Testis (tissue), 3 donors: Measurements from ENCODE around the gene TGDS. TPM values are rescaled to one million over a fixed set of nuclear protein-coding genes. Genes with fewer than 3 reads are reported as not detected.

Experiments used
- DNase-seq: peaks from one replicate; pipeline ENCODE4 v3.0.0-alpha.2; 2019
- H3K27ac ChIP-seq, 2 donors: fragments of 200-600 bp; sonication (generic); one replicate each; pipeline ENCODE4 v1.5.1; 2019
- H3K27me3 ChIP-seq: fragments of 200-600 bp; sonication (generic); one replicate; pipeline ENCODE4 v1.5.1; 2019
- H3K36me3 ChIP-seq: fragments of 200-600 bp; sonication (generic); one replicate; pipeline ENCODE4 v1.5.1; 2017; ENCODE audit warnings: low read depth; ENCODE audit errors: missing control alignments
- H3K4me1 ChIP-seq: fragments of 200-600 bp; sonication (generic); one replicate; pipeline ENCODE4 v1.5.1; 2019
- H3K4me3 ChIP-seq, 2 donors: fragments of 200-600 bp; sonication (generic); one replicate each; pipeline ENCODE4 v1.5.1; 2017 to 2019
- H3K9me3 ChIP-seq: fragments of 200-600 bp; sonication (generic); one replicate; pipeline ENCODE4 v1.5.1; 2017
- POLR2A ChIP-seq: fragments of 450-650 bp; IDR thresholded peaks from one replicate; pipeline ENCODE4 v1.6.1; 2017; ENCODE audit warnings: antibody characterized with exemption, mild to moderate bottlenecking, moderate library complexity
- WGBS, 2 donors: methylation state at CpG; one replicate each; pipeline ENCODE4 v1.1.5; 2018; 5-methylcytosine and 5-hydroxymethylcytosine counted together
- intact Hi-C: fragments of 100-400 bp; cut with DNase I; formaldehyde crosslinking; loops from one replicate; pipeline ENCODE4 v1.15.1; 2023; ENCODE audit warnings: low total_unique reads
- polyA plus RNA-seq: library from polyadenylated mRNA; stranded (reverse); fragments of 350-450 nt; fragmentation: Illumina TruSeq; extraction: RNeasy Lipid Tissue Mini Kit (QIAGEN cat#74804); gene quantifications from one replicate; pipeline ENCODE4 v1.2.3, GENCODE V29; 2014; ENCODE audit warnings: low read depth, low replicate concordance; ENCODE audit not compliant: insufficient read depth
- total RNA-seq, 2 donors: library from RNA; depleted of rRNA; stranded (reverse); fragments of >200 nt; gene quantifications; one replicate each; pipeline ENCODE4 v1.2.3, GENCODE V29; 2016
- TF ChIP-seq, protein P1 (sequence below), 3 experiments: fragments of 450-650 bp in 2 of 3; fragments of 200-600 bp in 1 of 3; sonication (generic) in 1 of 3; IDR thresholded peaks; one replicate each; pipeline ENCODE4 v1.5.1; 2016 to 2019; ENCODE audit warnings: antibody characterized with exemption in 3 of 3, mild to moderate bottlenecking in 2 of 3, moderate library complexity in 1 of 3

The TGDS gene
- total and polyA plus RNA-seq, 3 donors from 2014 or later, result 8.7 to 10.1 (median 9.5) TPM

DNA sequence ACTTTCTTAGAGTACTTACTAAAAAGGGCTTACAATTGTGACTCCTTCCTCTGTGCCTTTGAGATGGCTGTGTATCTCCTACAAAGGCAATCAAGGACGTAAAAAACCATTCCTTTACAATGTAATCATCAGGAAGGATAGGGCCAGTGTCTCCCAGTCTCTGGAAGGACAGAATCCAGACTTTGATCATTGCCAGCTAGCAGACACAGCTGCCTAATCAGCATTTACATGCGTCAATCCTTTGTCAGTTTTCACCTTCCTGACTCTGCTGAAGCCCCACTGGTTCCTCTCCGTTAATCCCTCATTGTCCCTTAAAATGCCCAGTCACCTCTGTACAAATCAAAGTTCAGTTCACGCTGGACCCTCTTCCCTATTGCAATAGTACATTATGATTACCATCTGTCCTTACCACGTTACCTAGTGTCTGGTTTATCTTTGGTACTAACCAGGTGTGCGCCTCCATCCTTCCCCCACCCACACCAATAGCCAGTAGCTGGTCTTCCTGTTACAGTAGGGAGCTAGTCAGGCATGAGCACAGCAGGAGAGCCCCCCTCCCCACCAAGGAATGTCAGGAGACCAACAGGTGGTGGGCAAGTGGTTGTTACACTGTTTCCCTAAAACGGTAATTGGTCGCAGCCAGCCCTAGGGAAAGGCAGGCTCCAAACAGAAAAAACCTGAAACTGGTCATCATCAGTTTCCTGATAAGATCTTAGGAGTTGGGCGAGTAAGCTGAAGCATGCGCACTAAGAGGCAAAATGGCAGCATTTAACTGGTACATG lies 49.7 kb downstream of the TGDS start:
- no peaks in the 10 kb centered on the region for H3K27me3 ChIP-seq
- H3K9me3 ChIP-seq, result no peaks in the 10 kb centered on the region
- no peaks in the 10 kb centered on the region for H3K36me3 ChIP-seq
- H3K4me1 ChIP-seq, result peaks cover 7% of the 10 kb centered on the region
- WGBS, 2 donors, result 80 to 86% methylated on average over 10 of the region's 10 CpGs
- H3K4me3 ChIP-seq, result no peak overlapping the region
- DNase-seq, result no peak
- H3K27ac ChIP-seq, result peak overlapping the region; percentile 22 to 57
- TF ChIP-seq POLR2A, result no peak
- TF ChIP-seq, protein P1, sequence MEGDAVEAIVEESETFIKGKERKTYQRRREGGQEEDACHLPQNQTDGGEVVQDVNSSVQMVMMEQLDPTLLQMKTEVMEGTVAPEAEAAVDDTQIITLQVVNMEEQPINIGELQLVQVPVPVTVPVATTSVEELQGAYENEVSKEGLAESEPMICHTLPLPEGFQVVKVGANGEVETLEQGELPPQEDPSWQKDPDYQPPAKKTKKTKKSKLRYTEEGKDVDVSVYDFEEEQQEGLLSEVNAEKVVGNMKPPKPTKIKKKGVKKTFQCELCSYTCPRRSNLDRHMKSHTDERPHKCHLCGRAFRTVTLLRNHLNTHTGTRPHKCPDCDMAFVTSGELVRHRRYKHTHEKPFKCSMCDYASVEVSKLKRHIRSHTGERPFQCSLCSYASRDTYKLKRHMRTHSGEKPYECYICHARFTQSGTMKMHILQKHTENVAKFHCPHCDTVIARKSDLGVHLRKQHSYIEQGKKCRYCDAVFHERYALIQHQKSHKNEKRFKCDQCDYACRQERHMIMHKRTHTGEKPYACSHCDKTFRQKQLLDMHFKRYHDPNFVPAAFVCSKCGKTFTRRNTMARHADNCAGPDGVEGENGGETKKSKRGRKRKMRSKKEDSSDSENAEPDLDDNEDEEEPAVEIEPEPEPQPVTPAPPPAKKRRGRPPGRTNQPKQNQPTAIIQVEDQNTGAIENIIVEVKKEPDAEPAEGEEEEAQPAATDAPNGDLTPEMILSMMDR (IDR thresholded peaks at IDR 0.05), result no peak
- intact Hi-C loops, result no loop called here

DNA sequence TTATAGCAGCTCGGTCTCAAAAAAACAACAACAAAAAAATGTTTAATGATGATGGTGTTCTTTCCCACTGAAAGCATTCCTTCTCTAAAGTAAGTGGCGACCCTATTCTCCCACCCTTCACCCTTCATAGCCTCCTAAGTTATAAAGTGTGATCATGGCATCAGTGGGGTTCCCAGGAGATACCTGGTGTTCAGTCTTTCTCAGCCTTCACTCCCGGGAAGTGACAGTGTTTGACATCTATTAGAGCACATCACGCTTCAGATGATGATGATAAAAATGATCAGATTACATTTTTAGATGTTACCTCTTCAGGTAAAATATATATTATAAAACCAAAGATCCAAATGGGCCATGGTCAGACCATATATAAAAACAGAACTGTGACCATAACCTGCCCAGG lies 51.0 kb downstream of the TGDS start:
- 79 to 95% methylated on average over 4 of the region's 4 CpGs for WGBS, 2 donors
- no peak for DNase-seq
- Histone ChIP-seq H3K36me3 (no peaks in the 10 kb centered on the region), H3K4me3 (no peak overlapping the region), H3K4me1 (peaks cover 7% of the 10 kb centered on the region), H3K27ac (no peak overlapping the region), H3K9me3 (no peaks in the 10 kb centered on the region), H3K27me3 (no peaks in the 10 kb centered on the region)
- intact Hi-C loops, result no loop called here
- TF ChIP-seq, protein P1 (IDR thresholded peaks at IDR 0.05), result no peak
- TF ChIP-seq POLR2A, result no peak

DNA sequence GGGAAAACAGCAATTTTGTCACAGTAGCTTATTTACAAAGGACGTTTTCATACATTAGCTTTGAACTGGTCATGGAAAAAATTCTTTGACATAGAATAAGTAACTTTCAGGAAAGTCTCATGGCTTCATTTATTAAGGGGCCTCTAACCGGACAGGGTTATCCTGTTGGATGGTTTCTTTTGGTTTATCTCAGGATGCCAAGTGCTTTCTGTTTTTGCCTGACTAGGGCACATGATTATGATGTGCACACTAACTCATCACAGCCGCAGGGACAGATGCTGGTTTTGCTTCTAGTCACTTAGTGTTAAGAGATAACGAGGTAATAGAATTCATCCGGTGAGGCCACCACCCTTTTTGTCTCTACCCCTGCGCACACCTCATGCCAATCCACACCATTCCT lies 53.0 kb downstream of the TGDS start:
- Histone ChIP-seq H3K27me3 (no peaks in the 10 kb centered on the region), H3K36me3 (no peaks in the 10 kb centered on the region), H3K4me1 (peaks cover under 1% of the 10 kb centered on the region), H3K4me3 (no peak overlapping the region), H3K27ac (peak overlapping the region in 1 of 2 donors; percentile 29), H3K9me3 (no peaks in the 10 kb centered on the region)
- no peak for DNase-seq
- TF ChIP-seq, protein P1 (IDR thresholded peaks at IDR 0.05), result no peak
- no peak for TF ChIP-seq POLR2A
- intact Hi-C loops, result no loop called here
- WGBS, 2 donors, result 62 to 85% methylated on average over 6 of the region's 6 CpGs

DNA sequence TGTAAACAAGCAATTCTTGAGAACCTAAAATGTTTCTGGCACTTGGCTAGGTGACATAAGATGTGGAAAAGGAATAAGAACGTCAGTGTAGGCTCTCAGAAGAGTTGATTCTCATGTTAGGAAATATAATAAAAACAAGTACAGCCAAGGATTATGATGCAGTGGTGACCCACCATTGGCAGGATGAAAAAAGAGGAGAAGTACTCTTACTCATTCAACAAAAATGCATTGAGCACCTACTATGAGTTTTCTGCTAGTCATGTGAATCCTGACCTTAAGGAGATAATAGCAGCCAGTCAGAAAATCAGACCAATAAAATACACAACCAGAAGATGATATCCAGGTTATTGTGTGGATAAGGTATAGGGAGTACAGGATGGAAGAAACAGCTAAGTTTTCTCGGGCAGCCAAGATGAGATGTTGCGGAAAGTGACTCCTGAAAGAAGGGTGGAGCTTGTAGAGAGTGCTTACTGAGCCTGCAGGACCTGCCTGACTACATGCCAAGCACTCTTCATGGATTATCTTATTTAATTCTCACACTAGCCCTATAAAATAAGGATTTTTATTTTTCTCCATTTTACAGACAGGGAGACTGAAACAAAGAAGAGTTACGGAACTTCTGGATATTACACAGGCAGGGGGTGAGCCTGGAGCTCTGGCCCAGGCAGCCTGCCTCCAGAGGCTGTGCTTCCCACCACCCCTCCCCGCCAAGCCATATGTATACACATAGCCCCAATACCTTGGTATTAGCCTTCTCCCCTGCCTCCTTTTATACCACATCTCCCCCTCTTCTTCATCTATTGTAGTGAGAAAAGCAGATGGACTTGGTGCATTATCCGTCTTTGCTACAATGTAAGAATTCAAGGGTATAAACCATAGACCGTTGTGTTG lies 58.0 kb downstream of the TGDS start:
- H3K4me1 ChIP-seq, result no peaks in the 10 kb centered on the region
- 73 to 81% methylated on average over 7 of the region's 7 CpGs for WGBS, 2 donors
- intact Hi-C loops, result no loop called here
- H3K9me3 ChIP-seq, result no peaks in the 10 kb centered on the region
- no peak overlapping the region for H3K27ac ChIP-seq
- H3K27me3 ChIP-seq, result no peaks in the 10 kb centered on the region
- no peak for DNase-seq
- H3K36me3 ChIP-seq, result no peaks in the 10 kb centered on the region
- H3K4me3 ChIP-seq, result no peak overlapping the region
- no peak for TF ChIP-seq POLR2A
- TF ChIP-seq, protein P1 (IDR thresholded peaks at IDR 0.05), result no peak
